ENCODE data around the gene ITSN1.

ITSN1 gene

GRCh38 chr21:33682992-33683627 lies 40.8 kb downstream of the ITSN1 start:
- Histone ChIP-seq H3K4me1 (ENCODE audit: insufficient read depth, low read length) (peaks cover 51% of the 10 kb centered on the region), H3K9ac (ENCODE audit: low read depth, low read length) (no peak overlapping the region), H3K36me3 (ENCODE audit: insufficient read depth, low read length) (no peaks in the 10 kb centered on the region), H3K9me3 (ENCODE audit: control insufficient read depth, insufficient read depth, low read length) (no peaks in the 10 kb centered on the region)

- Histone ChIP-seq H3K4me1 (ENCODE audit: insufficient read depth, low read length) (peaks cover 56% of the 10 kb centered on the region), H3K9me3 (ENCODE audit: control insufficient read depth, insufficient read depth, low read length) (no peaks in the 10 kb centered on the region), H3K9ac (ENCODE audit: low read depth, low read length) (peak overlapping the region; percentile 26; the same call in 1 of the 2 replicates), H3K36me3 (ENCODE audit: insufficient read depth, low read length) (no peaks in the 10 kb centered on the region)
These were observed 41.8 kb downstream of the ITSN1 start for GRCh38 chr21:33684068-33684467.

DNA sequence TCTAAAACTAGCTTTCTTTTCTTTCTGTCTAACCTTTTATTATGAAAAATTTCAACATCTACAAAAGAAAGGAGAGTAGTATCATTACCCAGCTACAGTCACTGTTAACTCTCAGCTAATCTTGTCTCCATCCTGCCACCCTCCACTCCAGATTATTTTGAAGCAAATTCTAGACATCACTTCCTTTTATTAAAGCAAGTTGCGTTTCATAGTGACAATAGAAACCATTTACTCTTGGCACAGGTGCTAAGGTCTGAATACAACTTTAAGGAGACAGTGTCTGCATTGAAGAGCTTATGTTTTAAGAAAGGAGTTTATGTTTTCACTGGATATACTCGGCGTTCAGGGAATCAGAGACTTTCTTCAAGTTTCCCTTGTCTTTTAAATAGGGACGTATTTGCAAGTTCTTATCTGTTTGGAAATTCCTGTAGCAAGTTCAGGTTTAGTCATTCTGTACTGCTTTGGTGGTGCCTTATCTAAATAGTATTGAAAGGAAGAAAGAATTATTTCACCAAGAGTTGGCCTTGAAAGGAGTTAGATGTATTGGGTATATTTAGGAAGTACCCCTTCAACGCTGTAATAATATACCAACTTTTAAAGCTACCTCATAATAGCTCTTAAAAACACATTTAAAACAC lies 42.7 kb downstream of the ITSN1 start:
- Histone ChIP-seq H3K9me3 (ENCODE audit: control insufficient read depth, insufficient read depth, low read length) (no peaks in the 10 kb centered on the region), H3K36me3 (ENCODE audit: insufficient read depth, low read length) (no peaks in the 10 kb centered on the region), H3K9ac (ENCODE audit: low read depth, low read length) (peak overlapping the region; percentile 24; the same call in 1 of the 2 replicates), H3K4me1 (ENCODE audit: insufficient read depth, low read length) (peaks cover 56% of the 10 kb centered on the region)

GRCh38 chr21:33685613-33686197 lies 43.4 kb downstream of the ITSN1 start:
- H3K9ac ChIP-seq (ENCODE audit: low read depth, low read length): peak overlapping the region; percentile 13; the same call in 1 of the 2 replicates
- H3K9me3 ChIP-seq (ENCODE audit: control insufficient read depth, insufficient read depth, low read length): no peaks in the 10 kb centered on the region
- peaks cover 52% of the 10 kb centered on the region for H3K4me1 ChIP-seq (ENCODE audit: insufficient read depth, low read length)
- H3K36me3 ChIP-seq (ENCODE audit: insufficient read depth, low read length): no peaks in the 10 kb centered on the region

GRCh38 chr21:33686386-33686785 lies 44.1 kb downstream of the ITSN1 start:
- H3K9ac ChIP-seq (ENCODE audit: low read depth, low read length): no peak overlapping the region
- H3K4me1 ChIP-seq (ENCODE audit: insufficient read depth, low read length): peaks cover 49% of the 10 kb centered on the region

GRCh38 chr21:33687634-33688033 lies 45.3 kb downstream of the ITSN1 start:
- peaks cover 59% of the 10 kb centered on the region for H3K4me1 ChIP-seq (ENCODE audit: insufficient read depth, low read length)
- no peaks in the 10 kb centered on the region for H3K9me3 ChIP-seq (ENCODE audit: control insufficient read depth, insufficient read depth, low read length)
- no peak overlapping the region for H3K9ac ChIP-seq (ENCODE audit: low read depth, low read length)
- no peaks in the 10 kb centered on the region for H3K36me3 ChIP-seq (ENCODE audit: insufficient read depth, low read length)

More at GRCh38 chr21:33686386-33686785, 44.1 kb downstream of the ITSN1 start:
- Histone ChIP-seq H3K9me3 (ENCODE audit: control insufficient read depth, insufficient read depth, low read length) (no peaks in the 10 kb centered on the region), H3K36me3 (ENCODE audit: insufficient read depth, low read length) (no peaks in the 10 kb centered on the region)

DNA sequence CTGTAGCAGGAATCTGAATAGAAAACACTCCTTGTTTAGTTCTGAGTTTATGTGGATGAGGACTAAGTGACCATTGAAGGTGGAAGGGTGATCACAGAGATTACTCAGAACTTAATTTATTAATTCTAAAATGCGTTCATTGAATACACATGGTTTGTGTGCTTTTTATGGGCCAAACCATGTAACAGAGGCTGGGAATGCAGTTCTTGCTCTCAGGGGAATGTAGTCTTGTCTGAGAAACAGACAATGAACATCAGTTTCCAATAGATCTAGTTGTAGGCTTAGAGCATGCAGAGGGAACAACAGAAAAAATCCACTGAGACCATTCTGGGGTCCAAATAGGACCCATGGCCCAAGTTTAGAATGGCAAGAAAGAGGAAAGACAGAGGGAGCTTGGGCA lies 46.1 kb downstream of the ITSN1 start:
- H3K9ac ChIP-seq (ENCODE audit: low read depth, low read length): no peak overlapping the region
- no peaks in the 10 kb centered on the region for H3K9me3 ChIP-seq (ENCODE audit: control insufficient read depth, insufficient read depth, low read length)
- H3K4me1 ChIP-seq (ENCODE audit: insufficient read depth, low read length): peaks cover 54% of the 10 kb centered on the region
- H3K36me3 ChIP-seq (ENCODE audit: insufficient read depth, low read length): no peaks in the 10 kb centered on the region

- Histone ChIP-seq H3K4me1 (ENCODE audit: insufficient read depth, low read length) (peaks cover 47% of the 10 kb centered on the region), H3K36me3 (ENCODE audit: insufficient read depth, low read length) (no peaks in the 10 kb centered on the region), H3K9me3 (ENCODE audit: control insufficient read depth, insufficient read depth, low read length) (no peaks in the 10 kb centered on the region), H3K9ac (ENCODE audit: low read depth, low read length) (no peak overlapping the region)
These were observed 48.6 kb downstream of the ITSN1 start for GRCh38 chr21:33690874-33691273.

DNA sequence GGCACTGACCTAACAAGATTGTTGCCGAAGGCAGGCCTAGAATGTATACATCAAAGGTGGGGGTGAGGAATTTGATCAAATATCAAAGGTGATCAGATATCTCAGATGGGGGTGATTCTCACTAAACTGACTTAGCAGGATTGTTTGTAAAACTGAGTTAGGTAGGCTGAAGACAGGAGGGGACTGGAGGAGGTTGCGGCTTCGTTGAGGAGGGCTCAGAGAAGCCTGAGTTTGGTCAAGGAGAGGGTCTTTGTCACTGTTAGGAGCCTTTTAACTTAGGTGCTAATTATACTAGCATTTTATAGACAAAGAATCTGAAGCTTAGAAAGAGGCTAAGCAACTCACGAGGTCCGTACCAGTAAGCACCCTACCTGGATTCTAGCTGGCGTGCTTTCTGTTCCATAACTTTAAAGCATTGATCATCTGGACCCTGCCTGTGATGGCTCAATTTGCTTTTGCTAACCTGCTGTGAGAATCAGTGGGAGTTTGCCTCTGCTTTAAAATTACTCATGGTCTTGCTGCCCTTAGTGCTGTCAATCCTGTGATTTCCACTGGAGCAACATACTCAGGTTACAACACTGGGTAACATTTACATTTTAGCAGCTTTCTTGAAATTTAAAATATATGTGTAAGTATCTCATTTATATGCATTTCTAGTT lies 49.8 kb downstream of the ITSN1 start:
- Histone ChIP-seq H3K9ac (ENCODE audit: low read depth, low read length) (no peak overlapping the region), H3K4me1 (ENCODE audit: insufficient read depth, low read length) (peaks cover 45% of the 10 kb centered on the region), H3K36me3 (ENCODE audit: insufficient read depth, low read length) (no peaks in the 10 kb centered on the region), H3K9me3 (ENCODE audit: control insufficient read depth, insufficient read depth, low read length) (no peaks in the 10 kb centered on the region)

- no peak overlapping the region for H3K9ac ChIP-seq (ENCODE audit: low read depth, low read length)
- H3K9me3 ChIP-seq (ENCODE audit: control insufficient read depth, insufficient read depth, low read length): no peaks in the 10 kb centered on the region
- H3K4me1 ChIP-seq (ENCODE audit: insufficient read depth, low read length): peaks cover 41% of the 10 kb centered on the region
- H3K36me3 ChIP-seq (ENCODE audit: insufficient read depth, low read length): no peaks in the 10 kb centered on the region
These were observed 53.5 kb downstream of the ITSN1 start for GRCh38 chr21:33695813-33696212.

DNA sequence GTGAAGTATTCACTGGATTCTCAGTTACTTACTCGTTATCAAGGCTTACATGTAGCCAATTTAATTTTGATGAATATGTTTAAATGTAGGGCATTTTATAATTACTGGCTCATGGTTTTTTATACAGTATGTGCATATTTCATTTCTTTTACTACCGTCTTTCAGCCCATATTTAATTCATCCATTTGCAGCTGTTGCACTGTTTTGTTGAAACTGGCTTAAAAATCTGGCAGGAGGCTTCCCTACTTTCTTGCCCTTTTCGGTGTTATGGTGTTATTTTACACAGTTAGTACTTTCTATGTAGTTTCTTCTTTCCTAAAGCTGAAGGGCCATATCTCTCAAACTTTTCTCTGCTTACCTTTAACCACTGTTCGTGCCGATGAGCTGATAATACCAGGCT lies 54.2 kb downstream of the ITSN1 start:
- no peak overlapping the region for H3K9ac ChIP-seq (ENCODE audit: low read depth, low read length)
- H3K4me1 ChIP-seq (ENCODE audit: insufficient read depth, low read length): peaks cover 38% of the 10 kb centered on the region
- H3K9me3 ChIP-seq (ENCODE audit: control insufficient read depth, insufficient read depth, low read length): no peaks in the 10 kb centered on the region
- H3K36me3 ChIP-seq (ENCODE audit: insufficient read depth, low read length): no peaks in the 10 kb centered on the region

- Histone ChIP-seq H3K9me3 (ENCODE audit: control insufficient read depth, insufficient read depth, low read length) (no peaks in the 10 kb centered on the region), H3K36me3 (ENCODE audit: insufficient read depth, low read length) (no peaks in the 10 kb centered on the region), H3K9ac (ENCODE audit: low read depth, low read length) (no peak overlapping the region), H3K4me1 (ENCODE audit: insufficient read depth, low read length) (peaks cover 26% of the 10 kb centered on the region)
These were observed 56.0 kb downstream of the ITSN1 start for GRCh38 chr21:33698087-33698860.

- Histone ChIP-seq H3K4me1 (ENCODE audit: insufficient read depth, low read length) (peaks cover 30% of the 10 kb centered on the region), H3K36me3 (ENCODE audit: insufficient read depth, low read length) (no peaks in the 10 kb centered on the region), H3K9me3 (ENCODE audit: control insufficient read depth, insufficient read depth, low read length) (no peaks in the 10 kb centered on the region), H3K9ac (ENCODE audit: low read depth, low read length) (no peak overlapping the region)
These were observed 57.0 kb downstream of the ITSN1 start for GRCh38 chr21:33699277-33699676.

- no peaks in the 10 kb centered on the region for H3K9me3 ChIP-seq (ENCODE audit: control insufficient read depth, insufficient read depth, low read length)
- H3K9ac ChIP-seq (ENCODE audit: low read depth, low read length): no peak overlapping the region
- no peaks in the 10 kb centered on the region for H3K36me3 ChIP-seq (ENCODE audit: insufficient read depth, low read length)
- peaks cover 27% of the 10 kb centered on the region for H3K4me1 ChIP-seq (ENCODE audit: insufficient read depth, low read length)
These were observed 58.2 kb downstream of the ITSN1 start for GRCh38 chr21:33700491-33700890.
